Common myeloid progenitor, CD34-positive (primary cell): ENCODE data around the gene NEUROD2.
A peak's percentile ranks its signal among the peaks of the same experiment; 100 is the strongest.

Experiments used
- CTCF ChIA-PET: fragments of 350-600 bp; sonication (Branson Sonifier 250); formaldehyde crosslinking; loops from one replicate; lab custom pipeline; 2021; ENCODE audit warnings: antibody characterized with exemption; lab: Charles Lee
- POLR2A ChIA-PET: fragments of 350-600 bp; sonication (Branson Sonifier 250); formaldehyde crosslinking; loops from one replicate; lab custom pipeline; 2021; ENCODE audit warnings: antibody characterized with exemption; lab: Charles Lee
- DNase-seq, 3 donors: peaks; one replicate each; pipeline versions ENCODE4 v3.0.0 to v3.0.0-alpha.2; 2013
- H3K27ac ChIP-seq, 2 experiments: 1 replicate in 1 of 2; 2 replicates in 1 of 2; pipeline ENCODE4 v1.7.0; 2013; ENCODE audit warnings: inconsistent platforms in 2 of 2, low read length in 2 of 2, mild to moderate bottlenecking in 2 of 2, low read depth in 1 of 2, moderate library complexity in 1 of 2; ENCODE audit not compliant: severe bottlenecking in 2 of 2, insufficient read depth in 1 of 2, poor library complexity in 1 of 2
- H3K27me3 ChIP-seq, 5 experiments: replicated peaks in 2 of 5; 1 replicate in 3 of 5; 2 replicates in 2 of 5; pipeline versions ENCODE4 v1.6.1 to v1.7.0; 2013; ENCODE audit warnings: low read length in 4 of 5, mild to moderate bottlenecking in 2 of 5, moderate library complexity in 2 of 5, inconsistent platforms in 1 of 5; ENCODE audit not compliant: insufficient read depth in 5 of 5, control insufficient read depth in 4 of 5
- H3K36me3 ChIP-seq, 4 experiments: 1 replicate in 2 of 4; 2 replicates in 2 of 4; pipeline versions ENCODE4 v1.6.1 to v1.7.0; 2013; ENCODE audit warnings: low read length in 3 of 4, control low read depth in 1 of 4, mild to moderate bottlenecking in 1 of 4; ENCODE audit not compliant: control insufficient read depth in 4 of 4, insufficient read depth in 4 of 4
- H3K4me1 ChIP-seq, 4 experiments: 1 replicate in 3 of 4; 2 replicates in 1 of 4; pipeline versions ENCODE4 v1.6.1 to v1.7.1; 2013; ENCODE audit warnings: low read length in 3 of 4, mild to moderate bottlenecking in 3 of 4, control low read depth in 1 of 4, inconsistent platforms in 1 of 4, moderate library complexity in 1 of 4; ENCODE audit not compliant: control insufficient read depth in 4 of 4, insufficient read depth in 4 of 4; ENCODE audit errors: control extremely low read depth in 1 of 4
- H3K4me3 ChIP-seq, 7 experiments: 1 replicate in 4 of 7; 2 replicates in 3 of 7; pipeline versions ENCODE4 v1.5.1 to v1.7.0; 2013; ENCODE audit warnings: mild to moderate bottlenecking in 7 of 7, low read length in 6 of 7, moderate library complexity in 6 of 7, inconsistent platforms in 2 of 7, low read depth in 2 of 7, control low read depth in 1 of 7; ENCODE audit not compliant: insufficient read depth in 4 of 7, control insufficient read depth in 1 of 7; ENCODE audit errors: extremely low read depth in 1 of 7
- H3K9me3 ChIP-seq, 5 experiments: 1 replicate in 4 of 5; 2 replicates in 1 of 5; pipeline versions ENCODE4 v1.6.1 to v1.7.1; 2013; ENCODE audit warnings: low read length in 4 of 5, mild to moderate bottlenecking in 2 of 5, inconsistent platforms in 1 of 5, low read depth in 1 of 5, moderate library complexity in 1 of 5; ENCODE audit not compliant: control insufficient read depth in 4 of 5, insufficient read depth in 2 of 5; ENCODE audit errors: control extremely low read depth in 1 of 5
- WGBS: methylation state at CpG from one replicate; pipeline ENCODE4 v1.1.5; 2013; ENCODE audit not compliant: insufficient coverage; 5-methylcytosine and 5-hydroxymethylcytosine counted together

The NEUROD2 gene

DNA sequence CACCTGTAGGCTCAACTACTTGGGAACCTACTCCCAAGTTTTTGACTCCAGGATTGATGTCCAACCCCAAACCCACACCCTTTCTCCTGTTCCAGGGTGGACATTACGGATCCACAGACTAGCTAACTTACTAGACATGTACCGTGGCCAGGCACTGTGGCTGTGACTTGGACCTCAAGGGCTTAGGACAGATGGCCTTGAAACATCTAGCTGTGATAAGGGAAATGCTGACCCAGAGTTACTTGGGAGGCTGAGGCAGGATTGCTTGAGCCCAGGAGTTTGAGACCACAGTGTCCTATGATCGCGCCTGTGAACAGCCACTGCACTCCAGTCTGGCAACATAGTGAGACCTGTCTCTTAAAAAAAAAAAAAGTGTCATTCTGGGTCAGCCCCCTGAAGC, 33.4 kb upstream of the NEUROD2 start:
- H3K27ac ChIP-seq, result no peak overlapping the region
- no peaks in the 10 kb centered on the region for H3K36me3 ChIP-seq
- H3K4me1 ChIP-seq, result peaks cover 14 to 72% (median 65%) of the 10 kb centered on the region in 4 experiments
- ChIA-PET POLR2A (interaction anchor here (0.6 to 0.7 kb wide), 2 partner anchors 8 to 178 kb away, joined by 5 to 6 read pairs; no protein-coding TSS in a partner anchor), CTCF (interaction anchor here (0.6 to 14.6 kb wide), 7 partner anchors 9 to 32 kb away, joined by 3 to 198 read pairs (median 5); partner anchors contain the start of genes PNMT and PPP1R1B)
- H3K27me3 ChIP-seq, result no peaks in the 10 kb centered on the region
- no peak for DNase-seq
- H3K9me3 ChIP-seq, result no peaks in the 10 kb centered on the region
- WGBS, result 100% methylated on average over 4 of the region's 4 CpGs
- H3K4me3 ChIP-seq, result peak overlapping the region in 1 of 7 experiments; percentile 29

DNA sequence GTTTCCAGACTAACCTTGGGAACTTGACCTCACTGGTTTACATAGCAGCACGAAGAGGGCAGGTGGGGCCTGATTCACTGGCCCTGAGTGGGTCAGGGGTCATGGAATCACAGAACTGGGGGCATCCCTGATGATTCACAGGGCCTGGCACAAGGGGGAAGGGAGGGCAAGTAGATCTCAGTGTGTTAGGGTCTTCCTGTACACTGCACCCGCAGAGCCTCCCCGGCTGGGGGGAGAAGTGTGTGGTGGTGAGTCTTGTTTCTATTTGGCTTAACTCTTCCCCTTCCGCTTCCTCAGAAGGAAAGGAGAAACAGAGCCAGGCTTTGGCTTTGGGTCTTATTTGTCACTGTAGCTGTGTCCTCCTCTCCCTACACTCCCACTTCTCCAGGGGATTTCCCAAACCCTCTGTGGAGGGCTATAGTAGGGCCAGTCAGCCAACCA, 32.9 kb upstream of the NEUROD2 start:
- peak overlapping the region in 1 of 7 experiments; percentile 29 for H3K4me3 ChIP-seq
- peaks cover 14 to 77% (median 69%) of the 10 kb centered on the region in 4 experiments for H3K4me1 ChIP-seq

DNA sequence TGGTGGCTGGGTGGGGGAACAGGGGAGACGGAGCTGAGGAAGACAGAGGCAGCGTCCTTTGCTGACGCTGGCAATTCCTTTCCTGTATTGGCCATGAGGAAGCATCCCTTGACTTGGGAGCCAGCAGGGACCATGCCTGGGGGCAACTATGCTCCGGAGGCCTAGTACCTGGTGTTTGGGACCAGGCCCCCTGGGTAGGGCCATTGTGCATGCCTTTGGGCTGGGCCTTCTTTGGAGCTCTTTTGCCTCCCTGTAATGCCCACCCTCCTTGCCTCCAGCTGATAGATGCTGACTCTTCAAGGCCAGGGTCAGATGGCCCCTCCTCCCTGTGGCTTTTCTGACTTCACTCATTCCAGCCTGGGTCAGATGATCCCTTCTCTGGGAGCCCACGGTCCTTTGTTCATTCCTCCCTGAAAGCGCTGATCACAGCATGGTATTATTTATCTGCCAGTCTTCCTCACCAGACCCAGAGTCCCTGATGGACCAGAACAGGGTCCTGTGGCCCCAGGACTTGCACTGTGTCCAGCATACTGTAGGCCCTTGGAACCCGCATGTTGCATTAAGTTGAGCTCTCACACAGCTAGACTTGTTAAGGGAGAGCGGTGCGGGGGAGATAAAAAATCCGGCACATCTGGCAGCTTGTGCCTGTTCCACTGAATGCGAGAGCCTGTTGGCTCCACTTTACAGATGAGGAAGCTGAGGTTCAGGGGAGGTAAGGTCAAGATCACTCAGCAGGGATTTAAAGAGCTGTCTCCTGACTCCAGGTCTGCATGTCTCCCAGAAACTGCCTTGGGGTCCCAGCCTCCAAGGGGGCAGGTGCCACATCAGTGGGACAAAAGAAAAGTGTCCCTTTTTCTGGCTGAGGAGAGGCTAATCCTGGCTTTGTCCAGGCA, 32.1 kb upstream of the NEUROD2 start:
- Histone ChIP-seq H3K4me3 (peak overlapping the region in 1 of 7 experiments; percentile 11), H3K27ac (no peak overlapping the region), H3K4me1 (peaks cover 14 to 82% (median 71%) of the 10 kb centered on the region in 4 experiments), H3K36me3 (no peaks in the 10 kb centered on the region), H3K9me3 (no peaks in the 10 kb centered on the region), H3K27me3 (no peaks in the 10 kb centered on the region)
- DNase-seq, result no peak
- 96% methylated on average over 11 of the region's 11 CpGs for WGBS
- CTCF ChIA-PET, result interaction anchor here (1.2 to 14.6 kb wide), 4 partner anchors 11 to 33 kb away, joined by 3 to 198 read pairs (median 40); no protein-coding TSS in a partner anchor
- POLR2A ChIA-PET, result no interaction called here

More for the DNA sequence above, 32.9 kb upstream of the NEUROD2 start:
- DNase-seq, result peak in 2 of 3 donors; percentile 64 to 65
- 39% methylated on average over 2 of the region's 4 CpGs for WGBS
- Histone ChIP-seq H3K27me3 (no peaks in the 10 kb centered on the region), H3K9me3 (no peaks in the 10 kb centered on the region), H3K27ac (no peak overlapping the region), H3K36me3 (no peaks in the 10 kb centered on the region)
- POLR2A ChIA-PET, result no interaction called here
- CTCF ChIA-PET, result interaction anchor here (1.1 to 14.6 kb wide), 7 partner anchors 8 to 31 kb away, joined by 3 to 198 read pairs (median 5); partner anchors contain the start of genes PNMT and PPP1R1B

DNA sequence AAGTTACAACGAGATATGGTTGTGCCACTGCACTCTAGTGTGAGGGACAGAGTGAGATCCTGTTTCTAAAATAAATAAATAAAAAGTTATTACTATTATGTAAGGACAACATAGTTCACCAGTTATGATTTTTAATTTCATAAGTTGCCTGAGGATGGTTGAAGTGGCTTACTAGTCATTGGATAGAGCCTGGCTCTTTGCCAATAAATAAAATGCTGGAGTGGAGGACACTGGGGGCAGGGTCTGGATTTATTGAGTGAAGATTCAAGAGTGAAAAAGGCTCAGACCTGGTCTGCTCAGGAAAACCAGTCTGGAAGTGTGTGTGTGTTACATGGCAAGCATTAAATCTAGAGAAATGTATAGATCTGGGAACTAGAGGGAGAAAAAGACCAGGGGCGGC, 31.3 kb upstream of the NEUROD2 start:
- 100% methylated on average over 1 of the region's 2 CpGs for WGBS
- no peaks in the 10 kb centered on the region for H3K9me3 ChIP-seq
- H3K36me3 ChIP-seq, result no peaks in the 10 kb centered on the region
- no peak for DNase-seq
- H3K27ac ChIP-seq, result no peak overlapping the region
- CTCF ChIA-PET, result interaction anchor here (1.2 to 14.6 kb wide), 5 partner anchors 12 to 33 kb away, joined by 3 to 198 read pairs (median 4); partner anchors contain the start of gene PNMT
- H3K4me3 ChIP-seq, result no peak overlapping the region
- POLR2A ChIA-PET, result no interaction called here
- H3K4me1 ChIP-seq, result peaks cover 14 to 85% (median 72%) of the 10 kb centered on the region in 4 experiments
- H3K27me3 ChIP-seq, result no peaks in the 10 kb centered on the region

DNA sequence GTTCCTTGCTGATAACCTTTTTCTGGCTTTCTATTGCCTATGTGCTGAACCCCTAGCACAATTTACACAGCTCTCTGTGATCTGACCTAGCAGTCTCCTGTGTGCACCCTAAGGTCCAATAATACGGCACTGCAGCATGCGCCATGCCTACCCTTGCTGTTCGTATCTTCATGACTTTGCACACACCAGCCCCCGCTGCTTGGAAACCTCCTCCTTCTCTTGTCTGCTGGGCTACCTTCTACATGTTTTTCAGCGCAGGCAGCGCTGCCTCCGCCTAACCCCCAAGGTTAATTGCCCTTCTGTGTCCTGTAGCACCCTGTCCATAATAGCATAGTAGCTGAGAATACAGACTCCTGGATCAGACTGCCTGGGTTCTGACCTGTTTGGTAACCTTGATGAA, 30.6 kb upstream of the NEUROD2 start:
- peaks cover 14 to 82% (median 70%) of the 10 kb centered on the region in 4 experiments for H3K4me1 ChIP-seq
- H3K4me3 ChIP-seq, result peak overlapping the region in 5 of 7 experiments; percentile 79 to 91 (median 84)
- no peaks in the 10 kb centered on the region for H3K36me3 ChIP-seq
- H3K9me3 ChIP-seq, result no peaks in the 10 kb centered on the region
- no peaks in the 10 kb centered on the region for H3K27me3 ChIP-seq
- DNase-seq, result no peak
- 95% methylated on average over 7 of the region's 7 CpGs for WGBS
- ChIA-PET CTCF (interaction anchor here (0.8 to 14.6 kb wide), 6 partner anchors 12 to 39 kb away, joined by 3 to 198 read pairs (median 4); partner anchors contain the start of gene PNMT), POLR2A (interaction anchor here (1.8 kb wide), 1 partner anchor 18 kb away, joined by 9 read pairs; no protein-coding TSS in a partner anchor)
- H3K27ac ChIP-seq, result peak overlapping the region in 1 of 2 experiments; percentile 88

DNA sequence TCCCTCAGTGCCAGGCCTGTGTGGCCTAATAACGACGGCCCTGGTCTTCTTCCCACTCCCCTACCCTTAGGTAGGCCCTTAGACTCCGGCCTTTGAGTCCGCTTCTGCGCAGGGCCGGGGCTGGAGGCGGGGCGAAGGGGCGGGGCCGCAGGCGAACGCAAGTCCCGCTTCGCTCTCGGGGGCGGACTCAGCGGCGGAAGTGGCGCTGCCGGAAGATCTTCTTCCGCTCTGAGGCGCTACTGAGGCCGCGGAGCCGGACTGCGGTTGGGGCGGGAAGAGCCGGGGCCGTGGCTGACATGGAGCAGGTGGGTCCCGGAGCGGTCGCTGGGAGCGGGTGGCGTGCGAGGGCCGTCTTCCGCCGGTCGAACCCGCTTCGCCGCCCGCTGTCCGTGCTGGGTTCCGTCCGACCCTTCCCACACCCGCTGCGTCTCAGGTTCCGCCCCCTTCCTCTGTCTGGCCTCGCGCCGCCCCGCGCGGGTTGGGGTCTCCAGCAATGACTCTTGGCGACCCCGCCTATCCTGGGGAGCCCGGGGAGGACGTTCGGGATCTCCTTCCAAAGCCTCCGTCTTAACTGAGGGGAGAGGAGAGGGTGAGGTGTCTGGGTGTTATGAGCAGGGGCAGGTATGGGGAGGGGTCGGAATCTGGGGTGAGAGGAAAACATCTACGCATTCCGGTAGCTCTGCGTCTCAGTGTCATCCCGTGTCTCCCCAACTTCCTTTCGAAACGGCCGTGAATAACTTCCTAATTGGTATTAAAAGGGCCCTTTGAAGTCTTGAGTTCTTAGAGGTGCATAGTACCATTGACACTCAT, 29.4 kb upstream of the NEUROD2 start, which contains the start of gene STARD3:
TSS of gene STARD3 (plus strand) at position 218 of the 810 bp plus-strand sequence. CDS start 16,388 bp downstream, outside the sequence.
- peak; percentile 89 to 93 (median 91) for DNase-seq
- POLR2A ChIA-PET, result interaction anchor here (0.7 to 1.8 kb wide), 2 partner anchors 12 to 16 kb away, joined by 3 to 9 read pairs; no protein-coding TSS in a partner anchor
- peaks cover 14 to 77% (median 65%) of the 10 kb centered on the region in 4 experiments for H3K4me1 ChIP-seq
- CTCF ChIA-PET, result interaction anchor here (0.7 to 14.6 kb wide), 7 partner anchors 11 to 35 kb away, joined by 3 to 198 read pairs (median 4); no protein-coding TSS in a partner anchor
- no peaks in the 10 kb centered on the region for H3K36me3 ChIP-seq
- peak within 1 kb of the TSS; percentile 71 to 91 (median 82) for H3K4me3 ChIP-seq
- peak within 1 kb of the TSS; percentile 69 to 88 for H3K27ac ChIP-seq
- 0% methylated on average over 55 of the region's 69 CpGs for WGBS
- no peaks in the 10 kb centered on the region for H3K27me3 ChIP-seq
- H3K9me3 ChIP-seq, result no peaks in the 10 kb centered on the region
